DMS153 treated with DMSO at 0.1 percent for 48 hours (cell line): ENCODE measurements around the gene CYP2U1.
"Not testable (repeated sequence)": the region's sequence is repeated elsewhere in the genome, so short reads cannot be mapped to it uniquely, and the experiment has no call there.

Source experiments
- DNase-seq: peaks from one replicate; lab custom pipeline; 2025; ENCODE audit not compliant: unreplicated experiment; lab: John Stamatoyannopoulos, UW

Gene CYP2U1

GRCh38 chr4:107930821-107931774 lies at the start of gene CYP2U1:
Gene CYP2U1, plus strand, starts transcription at chr4:107931549. Its CDS starts 95 bp downstream, at chr4:107931644.
- DNase-seq: peak; percentile 49

DNA sequence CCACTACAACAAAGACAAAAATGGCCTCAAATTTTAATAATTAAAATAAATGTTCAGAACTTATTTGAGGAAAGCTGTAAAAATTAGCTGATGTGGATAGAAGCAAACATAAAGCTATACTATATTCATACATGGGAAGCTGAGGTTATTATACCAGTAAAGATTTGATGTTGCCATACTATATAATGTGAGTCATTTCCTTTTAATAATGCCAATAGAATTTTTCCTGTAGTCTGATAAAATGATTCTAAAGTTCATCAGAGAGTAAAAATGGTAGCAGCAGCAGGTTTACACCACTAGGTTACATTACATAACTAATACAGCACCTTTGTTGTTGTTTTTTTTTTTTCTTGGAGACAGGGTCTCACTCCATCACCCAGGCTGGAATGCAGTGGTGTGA lies 45.5 kb upstream of the CYP2U1 start:
- DNase-seq: no peak

- no peak for DNase-seq
Observed at GRCh38 chr4:107888237-107888636, 43.1 kb upstream of the CYP2U1 start.

DNA sequence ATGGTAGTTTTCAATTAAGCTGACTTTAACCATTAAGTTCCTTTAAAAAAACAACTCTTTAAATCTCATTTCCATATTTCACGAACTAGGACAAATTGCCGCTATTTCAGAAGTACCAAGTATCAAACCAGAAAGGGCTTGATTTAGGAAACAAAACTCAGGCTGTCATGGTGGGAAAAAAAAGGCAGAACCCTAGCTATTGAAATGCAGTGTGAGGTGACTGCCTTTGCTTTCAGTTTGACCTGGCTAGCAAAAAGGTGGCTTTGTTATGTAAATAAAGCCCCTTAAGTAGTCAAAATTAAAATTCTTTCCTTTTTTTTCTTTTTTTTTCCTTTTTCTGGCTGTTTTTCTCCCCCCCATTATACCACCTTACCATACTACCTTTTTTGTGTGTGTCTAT lies 40.6 kb upstream of the CYP2U1 start:
- DNase-seq: no peak

GRCh38 chr4:107891299-107891698 lies 40.0 kb upstream of the CYP2U1 start:
- DNase-seq: no peak

DNA sequence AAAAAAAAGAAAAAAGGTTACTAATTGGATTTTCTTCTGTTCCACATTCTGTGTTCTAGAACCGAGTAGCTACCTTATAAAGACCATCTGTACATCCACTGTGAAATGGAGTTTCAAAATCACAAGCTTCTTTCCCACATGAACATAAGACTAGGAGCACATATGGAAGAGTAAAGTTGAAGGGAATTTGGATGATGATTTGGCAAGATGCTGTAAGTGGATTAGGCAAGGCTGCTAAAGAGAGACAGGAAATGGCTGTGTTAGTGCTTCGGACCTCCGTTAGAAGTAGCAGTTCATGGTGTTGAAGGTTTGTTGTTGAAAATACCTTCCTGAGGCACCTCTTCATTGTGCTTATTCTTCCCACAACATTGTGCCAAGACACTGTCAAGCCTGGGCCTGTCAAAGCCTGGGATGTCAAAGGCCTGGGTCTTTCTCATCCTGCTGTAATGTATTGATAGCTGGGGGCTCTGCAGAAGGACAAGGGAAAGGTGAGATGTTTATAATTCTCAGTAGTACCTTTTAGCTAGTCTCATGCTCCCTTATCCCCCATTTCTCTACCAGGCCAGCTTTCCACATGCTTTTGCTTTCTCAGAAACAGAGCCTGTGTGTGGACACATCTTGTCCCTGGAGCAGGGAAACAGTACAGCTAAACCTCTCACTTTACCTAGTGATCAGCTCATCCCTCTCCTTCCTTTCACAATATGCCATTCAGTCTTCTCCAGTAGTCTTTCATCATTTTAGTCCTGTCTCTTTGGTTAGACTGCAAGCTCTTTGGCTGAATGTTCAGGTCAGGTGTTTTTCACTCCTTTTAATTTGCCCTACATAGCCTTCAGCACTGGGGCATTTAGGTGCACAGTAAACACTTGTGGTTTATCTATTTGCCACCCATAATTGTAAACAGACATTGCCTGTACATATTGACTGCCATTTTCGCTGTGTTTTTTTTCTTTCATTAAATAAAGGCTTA lies 37.9 kb upstream of the CYP2U1 start:
- DNase-seq: no peak

- DNase-seq: no peak
Observed at GRCh38 chr4:107894138-107894603, 37.2 kb upstream of the CYP2U1 start.

DNA sequence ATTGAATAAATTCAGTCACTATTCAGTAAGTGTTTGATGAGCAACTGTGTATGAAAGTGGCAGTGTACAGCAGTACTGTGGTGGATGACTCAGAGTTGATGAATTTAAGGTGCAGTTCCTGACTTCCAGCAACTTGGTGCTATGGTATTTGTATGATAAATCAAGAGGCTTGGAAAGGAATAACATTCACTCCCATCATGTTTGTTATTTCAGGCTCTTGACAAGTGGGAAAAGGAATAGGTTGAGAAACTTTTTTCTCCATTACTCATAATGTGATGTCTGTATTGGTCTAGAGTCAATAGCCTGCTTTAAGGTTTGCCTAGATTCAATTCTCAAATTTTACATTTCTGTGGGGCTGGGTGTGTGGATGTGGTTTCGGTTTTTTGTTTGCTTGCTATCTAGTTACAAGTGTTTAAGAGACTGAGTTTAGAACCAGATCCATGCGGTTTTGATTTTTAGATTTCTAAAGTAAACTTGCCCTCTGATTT lies 35.1 kb upstream of the CYP2U1 start:
- no peak for DNase-seq

DNA sequence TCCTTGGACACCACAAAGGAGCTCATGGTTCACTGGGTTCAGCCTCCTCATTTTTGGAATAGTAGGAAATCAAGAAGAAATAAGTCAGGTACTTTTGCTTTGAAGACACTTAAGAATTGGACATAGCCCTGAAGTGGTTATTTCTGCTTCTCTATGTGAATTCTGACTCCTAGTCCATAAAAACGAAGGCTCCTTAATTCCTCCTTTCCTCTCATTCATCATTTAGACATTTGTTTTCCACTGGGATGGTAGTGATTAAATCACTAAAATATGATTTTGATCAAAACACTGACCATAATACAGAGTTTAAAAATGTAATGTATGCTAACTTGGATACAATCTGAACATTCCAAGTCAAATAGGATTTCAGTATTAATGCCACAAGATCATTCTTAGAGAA lies 34.7 kb upstream of the CYP2U1 start:
- DNase-seq: no peak

GRCh38 chr4:107897823-107898222 lies 33.5 kb upstream of the CYP2U1 start:
- DNase-seq: no peak

- no peak for DNase-seq
Observed at GRCh38 chr4:107900067-107900466, 31.3 kb upstream of the CYP2U1 start.

DNA sequence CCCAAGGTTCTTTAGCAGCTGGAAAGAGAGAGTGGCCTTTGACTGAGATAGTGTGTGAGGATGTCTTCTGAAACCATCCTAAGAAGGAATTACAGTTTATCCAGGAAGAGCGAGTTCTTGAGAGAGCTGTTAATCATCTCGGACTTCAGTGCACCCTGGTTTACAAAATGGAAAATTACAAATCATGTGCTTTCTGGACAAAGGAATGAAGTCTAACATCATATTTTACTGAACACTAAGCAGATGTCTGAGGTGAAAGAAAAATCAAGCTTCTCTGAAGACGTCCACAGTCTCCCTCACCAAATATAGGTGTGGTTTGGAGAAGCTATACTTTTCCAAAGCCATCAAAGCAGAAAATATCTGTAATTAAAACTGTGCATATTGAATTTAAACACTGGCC lies 30.8 kb upstream of the CYP2U1 start:
- no peak for DNase-seq

GRCh38 chr4:107901213-107901934 lies 30.0 kb upstream of the CYP2U1 start:
- no peak for DNase-seq

DNA sequence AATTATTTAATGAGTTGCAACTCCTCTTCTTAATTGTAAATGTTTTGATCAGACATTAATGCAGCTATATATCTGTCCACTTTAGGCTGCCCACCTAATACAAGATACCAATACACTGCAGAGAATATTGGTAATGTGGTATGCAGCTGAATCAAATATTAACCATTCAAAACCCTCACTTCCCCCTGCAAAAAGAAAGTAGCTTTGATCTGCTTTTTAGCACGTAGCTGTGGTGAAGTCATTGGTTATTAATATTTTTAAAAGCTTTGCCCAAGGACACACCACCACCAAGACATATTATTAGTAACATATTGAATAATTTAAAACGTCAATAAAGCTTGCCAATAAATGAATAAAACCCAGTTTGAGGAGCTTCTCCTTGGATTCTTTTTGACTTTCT lies 28.6 kb upstream of the CYP2U1 start:
- DNase-seq: no peak

DNA sequence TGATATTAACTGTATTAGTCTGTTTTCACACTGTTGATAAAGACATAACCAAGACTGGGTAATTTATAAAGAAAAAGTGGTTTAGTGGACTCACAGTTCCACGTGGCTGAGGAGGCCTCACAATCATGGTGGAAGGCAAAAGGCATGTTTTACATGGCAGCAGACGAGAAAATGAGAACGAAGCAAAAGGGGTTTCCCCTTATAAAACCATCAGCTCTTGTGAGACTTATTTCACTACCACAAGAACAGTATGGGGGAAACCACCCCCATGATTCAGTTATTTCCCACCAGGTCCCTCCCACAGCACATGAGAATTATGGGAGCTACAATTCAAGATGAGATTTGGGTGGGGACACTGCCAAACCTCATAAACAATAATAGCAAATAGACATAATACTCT lies 26.3 kb upstream of the CYP2U1 start:
- DNase-seq: not testable (repeated sequence)

- DNase-seq: no peak
Observed at GRCh38 chr4:107906458-107907100, 24.8 kb upstream of the CYP2U1 start.

DNA sequence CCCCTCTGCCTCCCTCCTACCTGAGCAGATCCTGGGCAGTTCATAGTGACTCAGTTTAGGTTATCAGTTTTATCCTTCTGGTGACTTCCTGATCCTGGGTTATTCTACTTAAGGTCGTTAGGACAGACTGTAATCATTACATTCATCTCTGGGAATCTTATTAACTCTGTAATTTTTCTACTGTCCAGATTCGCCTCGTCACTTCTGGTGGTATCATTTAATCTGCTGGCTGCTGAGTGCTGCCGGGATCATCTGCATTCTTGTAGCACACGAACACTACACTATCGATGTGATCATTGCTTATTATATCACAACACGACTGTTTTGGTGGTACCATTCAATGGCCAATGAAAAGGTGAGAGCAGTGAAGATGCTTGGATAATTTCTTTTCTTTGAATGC lies 23.0 kb upstream of the CYP2U1 start:
- no peak for DNase-seq

DNA sequence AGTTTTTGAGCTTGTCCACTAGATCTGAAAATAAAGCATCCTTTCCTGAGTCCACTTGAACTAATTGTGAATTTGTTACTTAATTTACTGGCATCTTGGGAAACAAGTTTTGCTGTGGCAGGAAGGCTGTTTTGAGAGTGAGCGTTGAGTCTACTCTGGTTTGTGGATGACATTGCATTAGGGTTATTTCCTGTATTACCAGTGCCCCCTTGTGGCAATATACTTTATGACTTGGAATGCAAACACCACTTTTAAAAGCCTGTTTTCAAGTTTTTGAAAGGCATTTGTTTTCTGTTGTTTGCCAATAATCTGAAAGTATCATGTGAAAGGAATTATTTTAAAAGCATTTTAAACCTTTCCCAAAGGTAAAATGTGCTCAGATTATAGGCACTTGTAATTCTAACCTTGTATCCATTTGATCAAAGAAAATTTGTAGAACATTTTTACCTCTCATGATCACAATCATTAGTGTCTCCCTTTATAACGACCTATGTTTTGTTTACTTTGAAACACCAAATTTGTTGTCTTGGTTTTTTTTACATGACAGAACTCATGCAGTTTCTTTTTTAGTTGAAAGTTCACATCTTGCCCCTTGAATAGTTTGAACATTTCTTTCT lies 18.0 kb upstream of the CYP2U1 start:
- DNase-seq: peak; percentile 76

- DNase-seq: no peak
Observed at GRCh38 chr4:107915220-107915619, 16.1 kb upstream of the CYP2U1 start.

GRCh38 chr4:107916623-107917022 lies 14.7 kb upstream of the CYP2U1 start:
- no peak for DNase-seq
